ENCODE data around the gene FCHO1.
A peak's percentile ranks its signal among the peaks of the same experiment; 100 is the strongest.

The FCHO1 gene

DNA sequence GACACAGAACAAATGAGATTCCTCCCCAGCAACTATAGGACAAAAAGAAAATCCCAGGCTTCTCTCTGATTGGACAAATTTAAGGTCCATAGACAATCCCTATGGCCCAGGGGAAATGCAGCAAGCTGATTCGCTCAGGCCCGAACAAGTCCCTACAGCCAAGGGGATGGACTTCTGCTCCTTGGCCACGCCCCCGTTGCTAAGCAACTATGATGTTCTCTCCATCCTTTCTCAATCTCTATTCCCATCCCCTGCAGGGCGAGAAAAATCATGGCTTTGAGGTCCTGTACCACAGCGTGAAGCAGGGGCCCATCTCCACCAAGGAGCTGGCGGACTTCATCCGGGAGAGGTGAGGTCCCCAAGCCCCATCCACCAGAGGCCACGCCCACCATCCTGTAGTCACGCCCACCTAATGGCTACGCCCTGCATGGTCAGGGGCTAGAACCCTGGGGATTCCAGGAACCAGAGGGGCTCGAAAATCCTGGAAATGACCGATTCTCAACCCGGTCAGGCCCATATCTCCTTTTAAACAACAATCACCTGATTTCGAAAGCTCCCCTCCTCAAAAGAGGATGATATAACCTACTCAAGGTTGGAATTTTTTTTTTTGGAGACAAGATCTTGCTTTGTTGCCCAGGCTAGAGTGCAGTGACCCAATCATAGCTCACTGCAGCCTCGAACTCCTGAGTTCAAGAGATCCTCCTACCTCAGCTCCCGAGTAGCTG, 11.4 kb downstream of the FCHO1 start:
- Histone ChIP-seq H3K27ac (ENCODE audit: low read depth in 2 of 2, low read length in 2 of 2) (no peak overlapping the region), H3K4me3 (ENCODE audit: low read length in 2 of 2) (no peak overlapping the region), H3K27me3 (ENCODE audit: control insufficient read depth in 2 of 2, insufficient read depth in 2 of 2, low read length in 2 of 2) (no peaks in the 10 kb centered on the region), H3K4me1 (ENCODE audit: control insufficient read depth in 2 of 2, insufficient read depth in 2 of 2, low read length in 2 of 2) (peaks cover 13 to 19% of the 10 kb centered on the region in 2 donors), H3K36me3 (ENCODE audit: control insufficient read depth in 2 of 2, insufficient read depth in 2 of 2, low read length in 2 of 2) (no peaks in the 10 kb centered on the region), H3K9me3 (ENCODE audit: control insufficient read depth in 2 of 2, low read length in 2 of 2) (no peaks in the 10 kb centered on the region), H3K9ac (ENCODE audit: low read depth in 1 of 2, low read length in 2 of 2) (no peak overlapping the region)

DNA sequence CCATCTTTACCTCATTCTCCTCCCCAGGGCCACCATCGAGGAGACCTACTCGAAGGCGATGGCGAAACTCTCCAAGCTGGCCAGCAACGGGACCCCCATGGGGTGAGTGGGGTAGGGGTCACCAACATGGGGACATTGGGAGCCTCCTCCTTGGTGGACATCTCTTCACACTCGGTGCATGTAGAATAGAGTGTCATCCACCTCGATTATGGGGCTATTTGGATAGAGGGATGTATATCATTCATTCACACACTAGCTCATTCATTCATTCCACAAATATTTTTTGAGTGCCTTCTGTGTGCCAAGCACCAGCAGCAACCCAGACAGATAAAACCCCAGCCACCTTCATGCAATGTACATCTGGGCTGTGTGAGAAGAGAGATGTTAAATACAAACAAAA, 13.1 kb downstream of the FCHO1 start:
- Histone ChIP-seq H3K27ac (ENCODE audit: low read depth in 2 of 2, low read length in 2 of 2) (peak overlapping the region; percentile 84 to 86), H3K4me1 (ENCODE audit: control insufficient read depth in 2 of 2, insufficient read depth in 2 of 2, low read length in 2 of 2) (peaks cover 13 to 19% of the 10 kb centered on the region in 2 donors), H3K9me3 (ENCODE audit: control insufficient read depth in 2 of 2, low read length in 2 of 2) (no peaks in the 10 kb centered on the region), H3K4me3 (ENCODE audit: low read length in 2 of 2) (no peak overlapping the region), H3K36me3 (ENCODE audit: control insufficient read depth in 2 of 2, insufficient read depth in 2 of 2, low read length in 2 of 2) (no peaks in the 10 kb centered on the region), H3K9ac (ENCODE audit: low read depth in 1 of 2, low read length in 2 of 2) (no peak overlapping the region), H3K27me3 (ENCODE audit: control insufficient read depth in 2 of 2, insufficient read depth in 2 of 2, low read length in 2 of 2) (no peaks in the 10 kb centered on the region)

- H3K36me3 ChIP-seq (ENCODE audit: control insufficient read depth in 2 of 2, insufficient read depth in 2 of 2, low read length in 2 of 2), result no peaks in the 10 kb centered on the region
- H3K9me3 ChIP-seq (ENCODE audit: control insufficient read depth in 2 of 2, low read length in 2 of 2), result no peaks in the 10 kb centered on the region
- H3K27ac ChIP-seq (ENCODE audit: low read depth in 2 of 2, low read length in 2 of 2), result peak overlapping the region; percentile 84 to 86
- peaks cover 13 to 19% of the 10 kb centered on the region in 2 donors for H3K4me1 ChIP-seq (ENCODE audit: control insufficient read depth in 2 of 2, insufficient read depth in 2 of 2, low read length in 2 of 2)
- H3K27me3 ChIP-seq (ENCODE audit: control insufficient read depth in 2 of 2, insufficient read depth in 2 of 2, low read length in 2 of 2), result no peaks in the 10 kb centered on the region
- H3K9ac ChIP-seq (ENCODE audit: low read depth in 1 of 2, low read length in 2 of 2), result peak overlapping the region in 1 of 2 donors; percentile 33
- H3K4me3 ChIP-seq (ENCODE audit: low read length in 2 of 2), result no peak overlapping the region
These were observed 13.9 kb downstream of the FCHO1 start for GRCh38 chr19:17765069-17765618.

DNA sequence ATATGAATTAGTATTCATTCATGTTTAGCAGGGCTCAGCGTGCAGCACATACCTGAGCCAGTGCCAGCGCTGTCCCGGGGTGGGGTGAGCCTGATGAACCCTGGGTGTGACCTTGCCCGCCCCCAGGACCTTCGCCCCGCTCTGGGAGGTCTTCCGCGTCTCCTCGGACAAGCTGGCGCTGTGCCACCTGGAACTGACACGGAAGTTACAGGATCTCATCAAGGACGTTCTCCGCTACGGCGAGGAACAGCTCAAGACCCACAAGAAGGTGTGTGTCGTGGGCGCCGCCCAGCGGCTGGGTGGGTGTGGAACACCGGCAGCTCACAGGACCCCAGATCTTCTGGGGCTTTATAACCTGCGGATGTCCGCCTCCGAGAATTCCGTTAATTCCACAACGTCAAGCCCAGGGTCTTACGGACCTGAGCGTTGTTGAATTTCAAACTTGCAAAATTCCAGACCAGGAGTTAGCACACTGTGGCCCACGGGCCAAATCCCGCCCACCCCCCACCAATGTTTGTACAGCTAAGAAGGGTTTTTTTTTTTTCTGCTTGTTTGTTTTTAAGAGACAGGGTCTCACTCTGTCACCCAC, 15.4 kb downstream of the FCHO1 start:
- no peaks in the 10 kb centered on the region for H3K36me3 ChIP-seq (ENCODE audit: control insufficient read depth in 2 of 2, insufficient read depth in 2 of 2, low read length in 2 of 2)
- peak overlapping the region in 1 of 2 donors; percentile 54 for H3K9ac ChIP-seq (ENCODE audit: low read depth in 1 of 2, low read length in 2 of 2)
- no peaks in the 10 kb centered on the region for H3K27me3 ChIP-seq (ENCODE audit: control insufficient read depth in 2 of 2, insufficient read depth in 2 of 2, low read length in 2 of 2)
- peak overlapping the region; percentile 45 to 62 for H3K27ac ChIP-seq (ENCODE audit: low read depth in 2 of 2, low read length in 2 of 2)
- H3K4me1 ChIP-seq (ENCODE audit: control insufficient read depth in 2 of 2, insufficient read depth in 2 of 2, low read length in 2 of 2), result peaks cover 13 to 19% of the 10 kb centered on the region in 2 donors
- no peak overlapping the region for H3K4me3 ChIP-seq (ENCODE audit: low read length in 2 of 2)
- no peaks in the 10 kb centered on the region for H3K9me3 ChIP-seq (ENCODE audit: control insufficient read depth in 2 of 2, low read length in 2 of 2)

DNA sequence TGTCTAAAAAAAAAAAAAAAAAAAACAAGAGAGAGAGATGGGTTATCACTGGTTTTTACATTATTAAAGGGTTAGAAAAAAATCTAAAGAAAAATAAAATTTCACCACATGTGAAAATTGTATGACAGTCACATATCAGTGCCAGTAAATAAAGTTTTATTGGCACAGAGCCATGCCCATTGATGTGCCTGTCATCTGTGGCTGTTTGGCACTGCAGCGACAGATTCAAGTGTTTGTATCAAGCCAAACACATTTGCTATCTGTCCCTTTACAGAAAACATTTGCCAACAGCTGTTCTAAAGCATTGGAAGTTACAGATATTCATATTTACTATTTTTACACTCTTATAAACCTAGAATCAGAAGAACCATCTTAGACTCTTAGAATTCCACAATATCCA, 16.3 kb downstream of the FCHO1 start:
- Histone ChIP-seq H3K36me3 (ENCODE audit: control insufficient read depth in 2 of 2, insufficient read depth in 2 of 2, low read length in 2 of 2) (peaks cover 0 to 5% of the 10 kb centered on the region in 2 donors), H3K9me3 (ENCODE audit: control insufficient read depth in 2 of 2, low read length in 2 of 2) (no peaks in the 10 kb centered on the region), H3K4me1 (ENCODE audit: control insufficient read depth in 2 of 2, insufficient read depth in 2 of 2, low read length in 2 of 2) (peaks cover 13 to 19% of the 10 kb centered on the region in 2 donors), H3K9ac (ENCODE audit: low read depth in 1 of 2, low read length in 2 of 2) (no peak overlapping the region), H3K27ac (ENCODE audit: low read depth in 2 of 2, low read length in 2 of 2) (no peak overlapping the region), H3K27me3 (ENCODE audit: control insufficient read depth in 2 of 2, insufficient read depth in 2 of 2, low read length in 2 of 2) (no peaks in the 10 kb centered on the region), H3K4me3 (ENCODE audit: low read length in 2 of 2) (no peak overlapping the region)

DNA sequence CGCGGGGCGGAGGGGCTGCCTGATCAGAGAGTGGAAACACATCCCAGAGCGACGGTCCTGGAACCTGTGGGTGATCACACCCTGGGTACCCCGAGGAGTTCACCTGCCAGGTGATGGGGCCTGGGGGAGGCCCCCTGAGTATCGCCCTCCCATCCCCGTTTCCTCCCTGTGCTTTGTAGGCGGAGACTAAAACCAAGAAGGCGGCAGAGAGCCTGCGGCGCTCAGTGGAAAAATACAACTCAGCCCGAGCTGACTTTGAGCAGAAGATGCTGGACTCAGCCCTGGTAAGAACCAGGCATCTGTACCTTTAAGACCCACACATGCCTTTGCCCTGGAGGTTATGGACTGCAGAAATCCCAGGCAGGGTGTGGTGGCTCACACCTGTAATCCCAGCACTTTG, 19.3 kb downstream of the FCHO1 start:
- H3K4me3 ChIP-seq (ENCODE audit: low read length in 2 of 2), result no peak overlapping the region
- H3K9ac ChIP-seq (ENCODE audit: low read depth in 1 of 2, low read length in 2 of 2), result no peak overlapping the region
- no peaks in the 10 kb centered on the region for H3K9me3 ChIP-seq (ENCODE audit: control insufficient read depth in 2 of 2, low read length in 2 of 2)
- H3K4me1 ChIP-seq (ENCODE audit: control insufficient read depth in 2 of 2, insufficient read depth in 2 of 2, low read length in 2 of 2), result peaks cover 7 to 12% of the 10 kb centered on the region in 2 donors
- H3K27me3 ChIP-seq (ENCODE audit: control insufficient read depth in 2 of 2, insufficient read depth in 2 of 2, low read length in 2 of 2), result no peaks in the 10 kb centered on the region
- H3K36me3 ChIP-seq (ENCODE audit: control insufficient read depth in 2 of 2, insufficient read depth in 2 of 2, low read length in 2 of 2), result peaks cover 0 to 5% of the 10 kb centered on the region in 2 donors
- H3K27ac ChIP-seq (ENCODE audit: low read depth in 2 of 2, low read length in 2 of 2), result no peak overlapping the region

GRCh38 chr19:17772172-17772571, 20.9 kb downstream of the FCHO1 start:
- peaks cover 0 to 5% of the 10 kb centered on the region in 2 donors for H3K36me3 ChIP-seq (ENCODE audit: control insufficient read depth in 2 of 2, insufficient read depth in 2 of 2, low read length in 2 of 2)
- no peaks in the 10 kb centered on the region for H3K9me3 ChIP-seq (ENCODE audit: control insufficient read depth in 2 of 2, low read length in 2 of 2)
- H3K27me3 ChIP-seq (ENCODE audit: control insufficient read depth in 2 of 2, insufficient read depth in 2 of 2, low read length in 2 of 2), result no peaks in the 10 kb centered on the region
- peaks cover 0 to 2% of the 10 kb centered on the region in 2 donors for H3K4me1 ChIP-seq (ENCODE audit: control insufficient read depth in 2 of 2, insufficient read depth in 2 of 2, low read length in 2 of 2)
- no peak overlapping the region for H3K9ac ChIP-seq (ENCODE audit: low read depth in 1 of 2, low read length in 2 of 2)
- H3K4me3 ChIP-seq (ENCODE audit: low read length in 2 of 2), result no peak overlapping the region
- no peak overlapping the region for H3K27ac ChIP-seq (ENCODE audit: low read depth in 2 of 2, low read length in 2 of 2)

GRCh38 chr19:17775245-17775927, 24.1 kb downstream of the FCHO1 start:
- peaks cover 0 to 5% of the 10 kb centered on the region in 2 donors for H3K36me3 ChIP-seq (ENCODE audit: control insufficient read depth in 2 of 2, insufficient read depth in 2 of 2, low read length in 2 of 2)
- H3K27me3 ChIP-seq (ENCODE audit: control insufficient read depth in 2 of 2, insufficient read depth in 2 of 2, low read length in 2 of 2), result no peaks in the 10 kb centered on the region
- H3K4me3 ChIP-seq (ENCODE audit: low read length in 2 of 2), result no peak overlapping the region
- H3K9ac ChIP-seq (ENCODE audit: low read depth in 1 of 2, low read length in 2 of 2), result no peak overlapping the region
- peaks cover 9 to 11% of the 10 kb centered on the region in 2 donors for H3K4me1 ChIP-seq (ENCODE audit: control insufficient read depth in 2 of 2, insufficient read depth in 2 of 2, low read length in 2 of 2)
- no peaks in the 10 kb centered on the region for H3K9me3 ChIP-seq (ENCODE audit: control insufficient read depth in 2 of 2, low read length in 2 of 2)
- no peak overlapping the region for H3K27ac ChIP-seq (ENCODE audit: low read depth in 2 of 2, low read length in 2 of 2)

GRCh38 chr19:17775991-17776803, 24.9 kb downstream of the FCHO1 start:
- H3K36me3 ChIP-seq (ENCODE audit: control insufficient read depth in 2 of 2, insufficient read depth in 2 of 2, low read length in 2 of 2), result peaks cover 0 to 5% of the 10 kb centered on the region in 2 donors
- no peaks in the 10 kb centered on the region for H3K27me3 ChIP-seq (ENCODE audit: control insufficient read depth in 2 of 2, insufficient read depth in 2 of 2, low read length in 2 of 2)
- no peak overlapping the region for H3K4me3 ChIP-seq (ENCODE audit: low read length in 2 of 2)
- H3K9ac ChIP-seq (ENCODE audit: low read depth in 1 of 2, low read length in 2 of 2), result no peak overlapping the region
- H3K4me1 ChIP-seq (ENCODE audit: control insufficient read depth in 2 of 2, insufficient read depth in 2 of 2, low read length in 2 of 2), result peaks cover 9 to 11% of the 10 kb centered on the region in 2 donors
- no peaks in the 10 kb centered on the region for H3K9me3 ChIP-seq (ENCODE audit: control insufficient read depth in 2 of 2, low read length in 2 of 2)
- H3K27ac ChIP-seq (ENCODE audit: low read depth in 2 of 2, low read length in 2 of 2), result no peak overlapping the region

All from mucosa of rectum (tissue), 2 donors.